AG04449 (cell line): ENCODE measurements around the gene PRR15L.

Experiments used
- CTCF ChIA-PET: fragments of 350-600 bp; formaldehyde crosslinking; extraction: SDS; loops from one replicate; lab custom pipeline; 2021; ENCODE audit warnings: antibody characterized with exemption; lab: Yijun Ruan, JAX
- POLR2A ChIA-PET: fragments of 400-600, 350-600 bp; formaldehyde crosslinking; extraction: SDS; loops from one replicate; lab custom pipeline; 2020; ENCODE audit warnings: antibody characterized with exemption, inconsistent platforms; lab: Yijun Ruan, JAX
- DNase-seq: peaks from one replicate; pipeline ENCODE4 v3.0.0-alpha.2; 2010; ENCODE audit warnings: low read depth, low spot score
- H3K4me3 ChIP-seq: 2 replicates; pipeline ENCODE4 v1.5.1; 2011; ENCODE audit warnings: low read depth, mild to moderate bottlenecking, control low read depth, low read length
- TF ChIP-seq, protein P1 (sequence below): IDR thresholded peaks from one replicate; pipeline ENCODE4 v1.5.1; 2011; ENCODE audit warnings: mild to moderate bottlenecking, moderate library complexity, low read length, control low read depth, inconsistent platforms; ENCODE audit not compliant: insufficient read depth; ENCODE audit errors: missing control alignments

The PRR15L gene

DNA sequence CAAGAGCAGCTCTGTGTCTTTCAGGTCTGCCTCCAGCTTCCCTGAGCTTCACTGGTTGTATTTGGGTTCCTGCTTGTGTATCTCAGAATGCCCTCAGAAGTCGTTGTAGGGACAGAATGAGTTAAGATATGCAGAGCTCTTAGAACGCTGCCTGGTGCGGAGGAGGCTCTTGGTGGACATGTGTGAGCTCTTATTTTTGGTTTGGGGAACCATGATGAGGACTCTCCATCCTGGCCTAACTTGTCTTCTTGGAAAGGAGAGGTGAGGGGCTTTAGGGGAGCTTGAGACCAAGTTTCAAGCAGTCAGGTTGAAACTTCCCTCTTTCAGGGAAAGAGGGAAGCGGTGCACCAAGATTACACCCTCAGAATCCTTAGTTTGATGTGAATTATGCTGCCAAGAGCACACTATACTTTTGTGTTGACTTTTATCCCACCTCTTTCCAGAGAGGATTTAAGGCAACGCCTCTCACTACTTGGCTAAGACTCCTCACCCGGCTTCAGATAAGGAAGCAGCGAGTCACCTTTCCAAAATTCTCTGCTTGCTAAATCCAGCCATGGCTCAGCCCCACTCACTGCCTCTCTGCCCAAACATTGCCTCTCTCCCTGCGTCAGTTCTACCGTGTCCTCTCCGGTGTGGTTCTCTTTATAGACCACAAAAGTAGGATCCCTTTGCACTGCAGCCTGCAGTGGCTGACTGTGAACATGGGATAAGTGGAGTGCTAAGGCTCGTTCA is 26.0 kb upstream of the PRR15L start:
- no peak for DNase-seq
- ChIA-PET CTCF (interaction anchor here (0.9 to 22.1 kb wide), 6 partner anchors 14 to 37 kb away, joined by 4 to 600 read pairs (median 8); partner anchors contain the start of gene CDK5RAP3), POLR2A (no interaction called here)
- H3K4me3 ChIP-seq = no peak overlapping the region
- TF ChIP-seq, protein P1, sequence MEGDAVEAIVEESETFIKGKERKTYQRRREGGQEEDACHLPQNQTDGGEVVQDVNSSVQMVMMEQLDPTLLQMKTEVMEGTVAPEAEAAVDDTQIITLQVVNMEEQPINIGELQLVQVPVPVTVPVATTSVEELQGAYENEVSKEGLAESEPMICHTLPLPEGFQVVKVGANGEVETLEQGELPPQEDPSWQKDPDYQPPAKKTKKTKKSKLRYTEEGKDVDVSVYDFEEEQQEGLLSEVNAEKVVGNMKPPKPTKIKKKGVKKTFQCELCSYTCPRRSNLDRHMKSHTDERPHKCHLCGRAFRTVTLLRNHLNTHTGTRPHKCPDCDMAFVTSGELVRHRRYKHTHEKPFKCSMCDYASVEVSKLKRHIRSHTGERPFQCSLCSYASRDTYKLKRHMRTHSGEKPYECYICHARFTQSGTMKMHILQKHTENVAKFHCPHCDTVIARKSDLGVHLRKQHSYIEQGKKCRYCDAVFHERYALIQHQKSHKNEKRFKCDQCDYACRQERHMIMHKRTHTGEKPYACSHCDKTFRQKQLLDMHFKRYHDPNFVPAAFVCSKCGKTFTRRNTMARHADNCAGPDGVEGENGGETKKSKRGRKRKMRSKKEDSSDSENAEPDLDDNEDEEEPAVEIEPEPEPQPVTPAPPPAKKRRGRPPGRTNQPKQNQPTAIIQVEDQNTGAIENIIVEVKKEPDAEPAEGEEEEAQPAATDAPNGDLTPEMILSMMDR = no peak

GRCh38 chr17:47982645-47983390 is 25.1 kb upstream of the PRR15L start:
- no peak overlapping the region for H3K4me3 ChIP-seq
- TF ChIP-seq, protein P1 = no peak
- CTCF ChIA-PET = interaction anchor here (0.9 to 22.1 kb wide), 6 partner anchors 13 to 36 kb away, joined by 4 to 600 read pairs (median 8); partner anchors contain the start of gene CDK5RAP3
- POLR2A ChIA-PET = no interaction called here
- no peak for DNase-seq

- H3K4me3 ChIP-seq = no peak overlapping the region
- TF ChIP-seq, protein P1 = no peak
- DNase-seq = no peak
- ChIA-PET POLR2A (interaction anchor here (1.8 kb wide), 1 partner anchor 11 kb away, joined by 4 read pairs; the partner anchor contains the start of gene CDK5RAP3), CTCF (interaction anchor here (1.8 to 22.1 kb wide), 2 partner anchors 29 to 36 kb away, joined by 12 to 600 read pairs; no protein-coding TSS in a partner anchor)
These were observed 24.5 kb upstream of the PRR15L start for GRCh38 chr17:47982091-47982617.

DNA sequence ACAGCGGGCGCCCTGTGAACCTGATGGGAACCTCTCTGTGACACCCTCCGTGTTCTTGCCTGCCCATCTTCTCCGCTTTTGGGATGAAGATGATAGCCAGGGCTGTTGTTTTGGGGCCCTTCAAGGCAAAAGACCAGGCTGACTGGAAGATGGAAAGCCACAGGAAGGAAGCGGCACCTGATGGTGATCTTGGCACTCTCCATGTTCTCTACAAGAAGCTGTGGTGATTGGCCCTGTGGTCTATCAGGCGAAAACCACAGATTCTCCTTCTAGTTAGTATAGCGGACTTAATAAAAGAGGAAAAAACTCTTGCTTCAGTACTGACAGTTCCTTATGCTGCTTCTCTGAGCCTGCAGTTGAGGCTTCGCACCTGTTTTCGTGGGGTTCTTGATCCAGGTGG is 23.8 kb upstream of the PRR15L start:
- H3K4me3 ChIP-seq = no peak overlapping the region
- no peak for DNase-seq
- ChIA-PET CTCF (interaction anchor here (1.5 to 22.1 kb wide), 3 partner anchors 11 to 36 kb away, joined by 5 to 600 read pairs (median 34); partner anchors contain the start of gene CDK5RAP3), POLR2A (interaction anchor here (1.8 kb wide), 1 partner anchor 10 kb away, joined by 4 read pairs; the partner anchor contains the start of gene CDK5RAP3)
- TF ChIP-seq, protein P1 = no peak

- no peak for DNase-seq
- no peak overlapping the region for H3K4me3 ChIP-seq
- ChIA-PET CTCF (interaction anchor here (0.6 to 22.1 kb wide), 5 partner anchors 10 to 281 kb away, joined by 3 to 600 read pairs (median 5); partner anchors contain the start of gene CDK5RAP3), POLR2A (interaction anchor here (1.4 to 1.8 kb wide), 2 partner anchors 9 to 45 kb away, joined by 4 to 5 read pairs; partner anchors contain the start of gene CDK5RAP3)
- TF ChIP-seq, protein P1 = no peak
These were observed 22.9 kb upstream of the PRR15L start for GRCh38 chr17:47980541-47980940.
